Lung (tissue), 12 donors: Measurements from ENCODE around the gene KRTAP9-2. TPM values are rescaled to one million over a fixed set of nuclear protein-coding genes. Genes with fewer than 3 reads are reported as not detected.

Source experiments
- ATAC-seq: fragments of 200-7000 bp; cut with Tn5 transposase; one replicate; pipeline ENCODE4 v1.9.1; 2020; ENCODE audit warnings: moderate number of reproducible peaks; ENCODE audit not compliant: insufficient read depth, low FRiP score
- DNase-seq, 3 donors: peaks; one replicate each; pipeline ENCODE4 v3.0.0-alpha.2; 2013 to 2017
- H3K27ac ChIP-seq, 2 donors: one replicate each; pipeline ENCODE4 v1.5.1; 2013; ENCODE audit warnings: mild to moderate bottlenecking in 2 of 2, moderate library complexity in 2 of 2, control low read depth in 1 of 2, inconsistent platforms in 1 of 2, low read depth in 1 of 2, low read length in 1 of 2
- H3K27me3 ChIP-seq, 3 donors: one replicate each; pipeline ENCODE4 v1.5.1; 2013; ENCODE audit warnings: low read length in 2 of 3; ENCODE audit not compliant: control insufficient read depth in 3 of 3, insufficient read depth in 3 of 3
- H3K36me3 ChIP-seq, 4 donors: one replicate each; pipeline ENCODE4 v1.5.1; 2013; ENCODE audit warnings: low read length in 4 of 4, mild to moderate bottlenecking in 1 of 4, moderate library complexity in 1 of 4; ENCODE audit not compliant: control insufficient read depth in 4 of 4, insufficient read depth in 4 of 4
- H3K4me1 ChIP-seq, 5 donors: one replicate each; pipeline ENCODE4 v1.5.1; 2013; ENCODE audit warnings: low read length in 5 of 5, mild to moderate bottlenecking in 2 of 5, moderate library complexity in 1 of 5; ENCODE audit not compliant: control insufficient read depth in 5 of 5, insufficient read depth in 5 of 5
- H3K4me3 ChIP-seq: one replicate; pipeline ENCODE4 v1.5.1; 2013; ENCODE audit warnings: mild to moderate bottlenecking, control low read depth, moderate library complexity
- H3K9ac ChIP-seq, 2 donors: one replicate each; pipeline ENCODE4 v1.5.1; 2013; ENCODE audit warnings: low read length in 2 of 2, control low read depth in 1 of 2; ENCODE audit not compliant: insufficient read depth in 1 of 2
- H3K9me3 ChIP-seq, 4 donors: one replicate each; pipeline ENCODE4 v1.5.1; 2013; ENCODE audit warnings: low read length in 3 of 4, mild to moderate bottlenecking in 1 of 4, moderate library complexity in 1 of 4; ENCODE audit not compliant: control insufficient read depth in 4 of 4, insufficient read depth in 3 of 4
- CTCF ChIP-seq: IDR thresholded peaks from 2 replicates; pipeline ENCODE4 v1.5.1; 2012; ENCODE audit warnings: mild to moderate bottlenecking; ENCODE audit errors: control extremely low read depth, extremely low read depth
- WGBS, 2 donors: extraction: QIAGEN DNeasy Blood & Tissue Kit; methylation state at CpG; one replicate each; pipeline ENCODE4 v1.1.7; 2013; 5-methylcytosine and 5-hydroxymethylcytosine counted together
- polyA plus RNA-seq, 2 donors: library from polyadenylated mRNA; stranded (reverse); fragments of 200-250 nt; gene quantifications; one replicate each; pipeline ENCODE4 v1.2.1, GENCODE V29; 2013
- total RNA-seq, 2 donors: library from RNA; depleted of rRNA in 1 of 2; stranded (reverse); fragments of >200 nt in 1 of 2; gene quantifications; one replicate each; pipeline ENCODE4 v1.2.1, GENCODE V29; 2014 to 2021
- donor health status: control.
- donor health status: control.
- donor health status: Bipolar disorder and iron deficiency.
- donor health status: healthy.
- donor health status: DM: yes; HTN: yes; CAD: no.

Gene KRTAP9-2
- total and polyA plus RNA-seq, 4 donors: not detected

- no peaks in the 10 kb centered on the region for H3K27me3 ChIP-seq
- no peak for TF ChIP-seq CTCF
- H3K9me3 ChIP-seq: peaks cover 0 to 2% (median 0%) of the 10 kb centered on the region in 4 donors
- no peak overlapping the region for H3K27ac ChIP-seq
- ATAC-seq: no peak
- H3K9ac ChIP-seq: no peak overlapping the region
- no peaks in the 10 kb centered on the region for H3K4me1 ChIP-seq
- WGBS, 2 donors: 57 to 61% methylated on average over 5 of the region's 5 CpGs
- peak in 2 of 3 donors; percentile 1 to 16 for DNase-seq
- no peaks in the 10 kb centered on the region for H3K36me3 ChIP-seq
- H3K4me3 ChIP-seq: no peak overlapping the region
Observed at GRCh38 chr17:41199421-41200078, 26.9 kb upstream of the KRTAP9-2 start.

GRCh38 chr17:41211845-41212466, 14.5 kb upstream of the KRTAP9-2 start:
- H3K9ac ChIP-seq: no peak overlapping the region
- no peaks in the 10 kb centered on the region for H3K4me1 ChIP-seq
- peaks cover 0 to 5% (median 0%) of the 10 kb centered on the region in 4 donors for H3K9me3 ChIP-seq
- DNase-seq (peak in 1 of 3 donors; percentile 2), ATAC-seq (no peak)
- no peaks in the 10 kb centered on the region for H3K36me3 ChIP-seq
- no peak for TF ChIP-seq CTCF
- H3K27me3 ChIP-seq: no peaks in the 10 kb centered on the region
- no peak overlapping the region for H3K4me3 ChIP-seq
- H3K27ac ChIP-seq: no peak overlapping the region
- WGBS, 2 donors: 47 to 68% methylated on average over 1 of the region's 1 CpG

- Histone ChIP-seq H3K27me3 (no peaks in the 10 kb centered on the region), H3K9ac (no peak overlapping the region), H3K27ac (no peak overlapping the region), H3K36me3 (no peaks in the 10 kb centered on the region), H3K4me1 (no peaks in the 10 kb centered on the region), H3K9me3 (peaks cover 0 to 5% (median 0%) of the 10 kb centered on the region in 4 donors), H3K4me3 (no peak overlapping the region)
- TF ChIP-seq CTCF: no peak
- ATAC-seq: no peak
- WGBS, 2 donors: 75 to 80% methylated on average over 7 of the region's 7 CpGs
- DNase-seq: no peak
Observed at GRCh38 chr17:41212524-41213169, 13.8 kb upstream of the KRTAP9-2 start.
